Esophagus (tissue), 2 donors: Measurements from ENCODE around the gene THSD7A. TPM values are rescaled to one million over a fixed set of nuclear protein-coding genes. Genes with fewer than 3 reads are reported as not detected.

Experiments used
- H3K27ac ChIP-seq, 2 donors: one replicate each; pipeline ENCODE4 v1.5.1; 2013; ENCODE audit warnings: low read depth in 2 of 2, mild to moderate bottlenecking in 2 of 2, inconsistent platforms in 1 of 2, low read length in 1 of 2, moderate library complexity in 1 of 2
- H3K27me3 ChIP-seq, 2 donors: one replicate each; pipeline ENCODE4 v1.6.1; 2013; ENCODE audit warnings: low read length in 2 of 2, control low read depth in 1 of 2, mild to moderate bottlenecking in 1 of 2; ENCODE audit not compliant: insufficient read depth in 2 of 2, control insufficient read depth in 1 of 2
- H3K36me3 ChIP-seq, 2 donors: one replicate each; pipeline ENCODE4 v1.6.1; 2013; ENCODE audit warnings: low read length in 1 of 2; ENCODE audit not compliant: control insufficient read depth in 2 of 2, insufficient read depth in 2 of 2
- H3K4me1 ChIP-seq, 2 donors: one replicate each; pipeline ENCODE4 v1.6.1; 2013; ENCODE audit warnings: low read length in 1 of 2; ENCODE audit not compliant: control insufficient read depth in 2 of 2, insufficient read depth in 2 of 2
- H3K4me3 ChIP-seq, 2 donors: one replicate each; pipeline ENCODE4 v1.5.1; 2013; ENCODE audit warnings: low read length in 2 of 2, mild to moderate bottlenecking in 2 of 2, low read depth in 1 of 2, moderate library complexity in 1 of 2
- H3K9me3 ChIP-seq, 2 donors: one replicate each; pipeline ENCODE4 v1.6.1; 2013; ENCODE audit warnings: mild to moderate bottlenecking in 2 of 2, low read depth in 1 of 2, low read length in 1 of 2, moderate library complexity in 1 of 2; ENCODE audit not compliant: control insufficient read depth in 2 of 2, insufficient read depth in 1 of 2
- WGBS, 2 donors: extraction: QIAGEN DNeasy Blood & Tissue Kit; methylation state at CpG; one replicate each; pipeline ENCODE4 v1.1.7; 2013; 5-methylcytosine and 5-hydroxymethylcytosine counted together
- polyA plus RNA-seq, 2 donors: library from polyadenylated mRNA; stranded (reverse); fragments of 200-250 nt; gene quantifications; one replicate each; pipeline ENCODE4 v1.2.3, GENCODE V29; 2013
- donor health status: healthy with polysubstance abuse.
- donor health status: Bipolar disorder and iron deficiency.

Gene THSD7A
- polyA plus RNA-seq, 2 donors, result 0.18 to 0.20 TPM

DNA sequence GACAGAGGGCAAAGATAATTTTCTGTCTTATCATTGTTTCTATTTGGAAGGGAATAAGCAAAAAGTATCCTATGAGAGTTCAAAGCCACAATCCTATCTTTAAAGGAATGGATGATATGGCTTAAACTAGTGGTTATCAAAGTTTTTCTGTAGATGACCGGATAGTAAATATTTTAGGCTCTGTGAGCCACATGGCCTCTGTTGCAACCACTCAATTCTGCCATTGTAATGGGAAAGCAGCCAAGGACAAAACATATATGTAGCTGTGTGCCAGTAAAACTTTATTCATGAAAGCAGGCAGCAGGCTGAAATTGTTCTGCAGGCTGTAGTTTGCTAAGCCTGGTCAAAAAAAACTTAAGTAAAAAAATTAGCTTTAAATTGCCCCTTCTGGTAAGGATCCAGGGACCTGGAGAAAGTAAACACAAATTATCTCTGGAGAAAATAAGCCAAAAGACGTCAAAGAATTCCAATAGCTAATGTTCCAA, 73.3 kb downstream of the THSD7A start:
- Histone ChIP-seq H3K27ac (no peak overlapping the region), H3K4me1 (no peaks in the 10 kb centered on the region), H3K36me3 (no peaks in the 10 kb centered on the region), H3K27me3 (no peaks in the 10 kb centered on the region), H3K9me3 (no peaks in the 10 kb centered on the region), H3K4me3 (no peak overlapping the region)
- 46 to 57% methylated on average over 2 of the region's 2 CpGs for WGBS, 2 donors

DNA sequence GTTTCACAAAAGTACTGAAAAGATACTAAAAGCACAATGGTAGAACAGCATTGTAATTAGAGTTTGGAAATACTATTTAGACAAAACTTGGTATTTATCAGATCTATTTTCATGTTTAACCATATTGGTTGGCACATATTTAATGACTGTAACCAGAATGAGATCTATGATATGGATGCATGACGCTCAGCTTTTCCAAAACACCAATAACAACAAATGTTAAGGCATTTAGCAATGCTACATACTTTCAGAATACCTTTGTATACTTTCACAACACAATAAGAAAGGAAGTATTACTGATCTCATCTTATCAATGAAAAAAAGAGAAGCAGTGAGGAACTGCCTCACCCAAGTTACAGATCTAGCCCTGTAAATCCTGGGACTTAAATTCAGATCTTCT, 74.8 kb downstream of the THSD7A start:
- Histone ChIP-seq H3K36me3 (no peaks in the 10 kb centered on the region), H3K4me1 (no peaks in the 10 kb centered on the region)
- whole genome bisulfite sequencing, 2 donors, result 84% methylated on average over 1 of the region's 1 CpG

DNA sequence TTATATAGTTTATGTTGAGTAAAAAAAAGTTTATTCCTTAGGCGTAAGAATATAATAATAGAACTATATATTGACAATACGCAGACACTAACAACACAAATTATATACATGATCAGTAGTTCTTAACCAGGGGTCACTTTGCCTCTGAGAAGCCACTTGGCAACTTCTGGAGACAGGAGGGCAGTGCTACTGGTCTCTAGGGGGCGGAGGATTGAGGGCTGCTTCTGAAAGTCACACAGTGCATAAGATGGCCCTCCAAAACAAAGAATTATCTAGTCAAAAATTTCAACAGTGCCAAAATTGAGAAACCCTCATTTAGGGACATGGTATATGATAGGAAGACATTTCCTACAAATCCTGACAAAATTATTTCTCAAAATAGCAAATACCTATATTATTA, 77.1 kb downstream of the THSD7A start:
- Histone ChIP-seq H3K36me3 (no peaks in the 10 kb centered on the region), H3K27me3 (no peaks in the 10 kb centered on the region)

More for the DNA sequence above, 74.8 kb downstream of the THSD7A start:
- Histone ChIP-seq H3K27me3 (no peaks in the 10 kb centered on the region), H3K9me3 (no peaks in the 10 kb centered on the region), H3K27ac (no peak overlapping the region), H3K4me3 (no peak overlapping the region)

DNA sequence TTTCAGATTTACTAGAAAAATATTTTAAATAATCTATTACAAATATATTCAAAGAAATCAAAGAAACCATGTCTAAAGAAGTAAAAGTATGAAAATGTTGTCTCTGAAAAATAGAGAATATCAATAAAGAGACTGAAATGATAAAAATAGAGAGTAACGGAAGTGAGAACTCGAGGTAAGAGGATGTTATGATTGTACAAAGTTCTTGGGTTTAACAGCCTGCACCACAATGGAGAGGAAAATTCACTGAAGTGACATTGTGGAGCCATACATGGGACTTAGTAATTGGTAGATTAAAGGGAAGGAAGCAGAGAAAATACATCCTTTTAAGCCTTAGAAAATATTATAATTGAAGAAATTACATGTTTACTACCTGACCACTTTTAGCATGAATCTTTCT, 77.9 kb downstream of the THSD7A start:
- no peaks in the 10 kb centered on the region for H3K27me3 ChIP-seq
- no peak overlapping the region for H3K27ac ChIP-seq
- no peaks in the 10 kb centered on the region for H3K9me3 ChIP-seq
- 73 to 80% methylated on average over 2 of the region's 2 CpGs for WGBS, 2 donors
- no peaks in the 10 kb centered on the region for H3K4me1 ChIP-seq
- no peak overlapping the region for H3K4me3 ChIP-seq
- no peaks in the 10 kb centered on the region for H3K36me3 ChIP-seq

More for the DNA sequence above, 77.1 kb downstream of the THSD7A start:
- WGBS, 2 donors, result 88 to 91% methylated on average over 3 of the region's 3 CpGs
- H3K9me3 ChIP-seq, result no peaks in the 10 kb centered on the region
- no peak overlapping the region for H3K4me3 ChIP-seq
- no peaks in the 10 kb centered on the region for H3K4me1 ChIP-seq
- no peak overlapping the region for H3K27ac ChIP-seq

DNA sequence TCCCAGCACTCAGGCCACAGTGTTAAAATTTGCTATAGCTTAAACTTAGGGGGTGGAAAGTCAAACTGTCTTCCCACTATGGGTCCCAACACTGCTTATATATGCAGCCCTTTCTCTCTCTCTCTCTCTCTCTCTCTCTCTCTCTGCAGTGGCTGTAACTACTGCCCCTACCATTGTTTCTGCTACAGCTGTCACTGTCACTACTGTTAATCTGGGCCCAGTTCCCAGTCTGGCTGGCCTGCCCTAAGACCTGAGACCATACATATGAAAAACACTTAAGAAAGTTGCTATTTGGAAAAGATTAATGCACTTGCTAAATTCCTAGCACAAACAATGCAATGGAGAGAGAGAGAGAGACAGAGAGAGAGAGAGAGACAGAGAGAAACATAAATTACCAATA, 78.6 kb downstream of the THSD7A start:
- Histone ChIP-seq H3K9me3 (no peaks in the 10 kb centered on the region), H3K36me3 (no peaks in the 10 kb centered on the region), H3K27ac (no peak overlapping the region), H3K4me3 (no peak overlapping the region), H3K27me3 (no peaks in the 10 kb centered on the region), H3K4me1 (no peaks in the 10 kb centered on the region)

DNA sequence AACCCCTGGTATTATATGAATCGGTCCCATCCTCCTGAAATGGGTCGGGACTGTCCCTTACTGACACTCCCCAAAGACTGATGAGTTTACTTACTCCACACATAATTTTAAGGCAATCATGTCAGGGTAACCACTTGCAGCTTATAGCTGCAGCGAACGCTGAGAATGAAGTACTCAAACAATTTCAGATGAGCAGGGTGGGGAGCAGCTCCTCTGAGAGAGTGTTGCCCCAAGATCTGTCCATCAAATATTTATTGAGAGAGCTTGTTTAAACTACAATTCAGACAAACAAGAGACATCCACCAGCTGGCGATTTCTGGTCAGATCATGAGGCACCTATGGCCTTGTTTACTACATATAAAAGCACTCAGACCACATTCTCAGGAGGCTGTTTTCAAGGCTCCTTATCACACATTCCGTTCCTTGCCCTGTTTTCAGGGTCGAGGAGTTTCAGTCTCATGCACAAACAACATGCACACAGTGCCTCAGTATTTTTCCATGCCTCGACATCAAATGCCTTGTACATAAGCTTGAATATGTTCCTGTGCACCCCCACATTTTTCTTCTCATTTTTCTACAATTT, 80.1 kb downstream of the THSD7A start:
- H3K27ac ChIP-seq, result no peak overlapping the region
- no peaks in the 10 kb centered on the region for H3K4me1 ChIP-seq
- 53% methylated on average over 8 of the region's 8 CpGs for WGBS, 2 donors
- H3K9me3 ChIP-seq, result no peaks in the 10 kb centered on the region
- no peak overlapping the region for H3K4me3 ChIP-seq
- H3K27me3 ChIP-seq, result no peaks in the 10 kb centered on the region
- no peaks in the 10 kb centered on the region for H3K36me3 ChIP-seq

DNA sequence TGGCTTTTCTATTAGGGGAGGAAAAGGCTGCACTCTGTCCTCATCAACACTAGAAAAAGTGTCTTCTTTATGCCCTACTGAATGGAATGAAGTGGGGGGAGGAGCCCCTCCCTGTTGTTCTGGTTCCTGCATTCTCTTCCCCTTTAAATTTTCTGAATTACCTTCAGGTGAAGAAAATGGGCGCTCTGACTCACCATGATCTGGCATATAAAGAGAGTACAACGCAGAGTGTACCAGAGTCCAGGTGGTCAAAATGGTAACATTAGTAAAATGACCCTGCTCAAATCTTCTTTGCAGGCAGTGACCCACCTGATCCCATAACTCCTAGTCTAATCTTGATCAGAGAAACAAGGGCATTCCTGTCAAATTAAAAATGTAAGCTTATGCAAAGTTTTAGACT, 80.7 kb downstream of the THSD7A start:
- Histone ChIP-seq H3K4me3 (no peak overlapping the region), H3K27me3 (no peaks in the 10 kb centered on the region), H3K36me3 (no peaks in the 10 kb centered on the region), H3K27ac (no peak overlapping the region), H3K4me1 (no peaks in the 10 kb centered on the region), H3K9me3 (no peaks in the 10 kb centered on the region)
- WGBS, 2 donors, result 86 to 87% methylated on average over 2 of the region's 2 CpGs

DNA sequence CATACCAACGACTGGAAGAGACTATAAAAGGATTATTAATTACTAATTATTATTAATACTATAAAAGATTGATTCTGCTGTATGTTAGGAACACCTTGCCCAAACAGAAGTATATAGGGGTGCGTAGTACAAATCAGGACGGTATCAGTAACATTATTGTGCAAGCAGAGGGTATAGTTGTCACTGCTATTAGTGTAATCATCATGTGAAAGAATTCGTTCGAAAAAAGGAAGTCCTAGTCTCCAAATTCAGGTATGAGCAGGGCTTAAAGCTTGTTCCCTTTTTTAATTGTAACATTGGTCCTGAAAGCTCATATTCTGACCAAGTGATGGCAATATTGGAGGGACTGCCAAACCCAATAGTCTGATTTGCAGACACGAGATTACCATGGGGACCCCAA, 81.8 kb downstream of the THSD7A start:
- no peaks in the 10 kb centered on the region for H3K4me1 ChIP-seq

DNA sequence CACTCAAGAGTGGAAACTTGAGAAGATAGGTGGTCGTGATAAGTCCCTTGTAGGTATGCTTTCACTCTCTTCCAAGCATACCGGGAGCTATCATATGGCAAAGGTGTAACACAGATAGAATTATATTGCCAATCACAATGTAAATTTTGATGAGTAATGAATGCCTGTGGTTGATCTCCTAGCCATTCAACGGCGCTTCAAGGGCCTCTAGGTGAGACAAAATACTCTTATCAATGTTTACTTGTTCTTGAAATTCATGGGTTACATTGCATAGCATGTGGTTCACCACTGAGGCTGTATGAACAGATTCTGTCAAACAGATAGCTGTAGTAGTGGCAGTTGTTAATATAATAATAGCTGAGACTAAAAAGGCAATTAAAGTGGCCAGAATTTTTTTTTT, 82.4 kb downstream of the THSD7A start:
- Histone ChIP-seq H3K36me3 (no peaks in the 10 kb centered on the region), H3K4me3 (no peak overlapping the region), H3K9me3 (no peaks in the 10 kb centered on the region), H3K27me3 (no peaks in the 10 kb centered on the region), H3K27ac (no peak overlapping the region), H3K4me1 (no peaks in the 10 kb centered on the region)
- WGBS, 2 donors, result 74 to 77% methylated on average over 4 of the region's 4 CpGs

More for the DNA sequence above, 81.8 kb downstream of the THSD7A start:
- Histone ChIP-seq H3K27me3 (no peaks in the 10 kb centered on the region), H3K27ac (no peak overlapping the region), H3K4me3 (no peak overlapping the region), H3K9me3 (no peaks in the 10 kb centered on the region), H3K36me3 (no peaks in the 10 kb centered on the region)
- WGBS, 2 donors, result 71 to 73% methylated on average over 6 of the region's 6 CpGs

DNA sequence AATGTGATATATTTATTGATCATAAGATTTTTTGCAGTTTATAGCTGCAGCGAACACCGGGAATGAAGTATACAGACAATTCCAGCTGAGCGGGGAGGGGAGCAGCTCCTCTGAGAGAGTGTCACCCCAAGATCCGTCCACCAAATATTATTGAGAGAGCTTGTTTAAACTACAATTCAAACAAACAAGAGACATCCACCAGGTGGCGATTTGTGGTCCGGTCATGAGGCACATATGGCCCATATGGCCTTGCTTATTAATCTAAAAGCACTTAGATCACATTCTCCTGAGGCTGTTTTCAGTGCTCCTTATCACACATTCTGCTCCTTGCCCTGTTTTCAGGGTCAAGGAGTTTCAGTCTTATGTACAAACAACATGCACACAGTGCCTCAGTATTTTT, 83.1 kb downstream of the THSD7A start:
- H3K4me3 ChIP-seq, result no peak overlapping the region
- no peaks in the 10 kb centered on the region for H3K9me3 ChIP-seq
- H3K27ac ChIP-seq, result no peak overlapping the region
- H3K36me3 ChIP-seq, result no peaks in the 10 kb centered on the region
- WGBS, 2 donors, result 80 to 86% methylated on average over 6 of the region's 6 CpGs
- no peaks in the 10 kb centered on the region for H3K27me3 ChIP-seq
- no peaks in the 10 kb centered on the region for H3K4me1 ChIP-seq
